Measurements from ENCODE around the gene FBN2.

FBN2 gene

GRCh38 chr5:128409166-128409800, 128.8 kb downstream of the FBN2 start:
- Histone ChIP-seq H3K9me3 (ENCODE audit: insufficient read depth, low read depth, low read length) (no peaks in the 10 kb centered on the region), H3K4me2 (ENCODE audit: low read depth, low read length, poor library complexity, severe bottlenecking) (no peak overlapping the region), H3K36me3 (ENCODE audit: insufficient read depth, low read length) (no peaks in the 10 kb centered on the region), H3K79me2 (ENCODE audit: insufficient read depth, low read length) (no peaks in the 10 kb centered on the region), H4K20me1 (ENCODE audit: insufficient read depth, low read length, poor library complexity, severe bottlenecking) (no peaks in the 10 kb centered on the region), H3K9me2 (replicated peaks; ENCODE audit: low read depth, low read length) (no peaks in the 10 kb centered on the region), H3K4me3 (ENCODE audit: low read length, poor library complexity, severe bottlenecking) (no peak overlapping the region), H3K4me1 (ENCODE audit: insufficient read depth, low read length, poor library complexity, severe bottlenecking) (no peaks in the 10 kb centered on the region), H3F3A (ENCODE audit: low read depth) (no peaks in the 10 kb centered on the region), H3K9ac (ENCODE audit: low read depth, low read length, poor library complexity, severe bottlenecking) (no peak overlapping the region), H2AFZ (ENCODE audit: low read length) (no peak overlapping the region), H3K27me3 (ENCODE audit: insufficient read depth, low read length, poor library complexity, severe bottlenecking) (no peaks in the 10 kb centered on the region)
- no peak for TF ChIP-seq EZH2phosphoT487 (IDR thresholded peaks at IDR 0.05; ENCODE audit: borderline replicate concordance)
- no peak for TF ChIP-seq CTCF (conservative IDR thresholded peaks at IDR 0.05; ENCODE audit: low read length)

GRCh38 chr5:128408622-128409021, 129.4 kb downstream of the FBN2 start:
- H2AFZ ChIP-seq (ENCODE audit: low read length), result no peak overlapping the region
- TF ChIP-seq CTCF (conservative IDR thresholded peaks at IDR 0.05; ENCODE audit: low read length) (no peak), EZH2phosphoT487 (IDR thresholded peaks at IDR 0.05; ENCODE audit: borderline replicate concordance) (no peak)
- H3K9me3 ChIP-seq (ENCODE audit: insufficient read depth, low read depth, low read length), result no peaks in the 10 kb centered on the region
- no peaks in the 10 kb centered on the region for H4K20me1 ChIP-seq (ENCODE audit: insufficient read depth, low read length, poor library complexity, severe bottlenecking)
- H3K36me3 ChIP-seq (ENCODE audit: insufficient read depth, low read length), result no peaks in the 10 kb centered on the region
- H3K79me2 ChIP-seq (ENCODE audit: insufficient read depth, low read length), result no peaks in the 10 kb centered on the region
- H3K4me2 ChIP-seq (ENCODE audit: low read depth, low read length, poor library complexity, severe bottlenecking), result no peak overlapping the region
- no peak overlapping the region for H3K9ac ChIP-seq (ENCODE audit: low read depth, low read length, poor library complexity, severe bottlenecking)
- no peaks in the 10 kb centered on the region for H3K27me3 ChIP-seq (ENCODE audit: insufficient read depth, low read length, poor library complexity, severe bottlenecking)
- no peaks in the 10 kb centered on the region for H3K4me1 ChIP-seq (ENCODE audit: insufficient read depth, low read length, poor library complexity, severe bottlenecking)
- H3K9me2 ChIP-seq (replicated peaks; ENCODE audit: low read depth, low read length), result no peaks in the 10 kb centered on the region
- no peaks in the 10 kb centered on the region for H3F3A ChIP-seq (ENCODE audit: low read depth)
- no peak overlapping the region for H3K4me3 ChIP-seq (ENCODE audit: low read length, poor library complexity, severe bottlenecking)

- no peaks in the 10 kb centered on the region for H3K79me2 ChIP-seq (ENCODE audit: insufficient read depth, low read length)
- H3K27me3 ChIP-seq (ENCODE audit: insufficient read depth, low read length, poor library complexity, severe bottlenecking), result no peaks in the 10 kb centered on the region
- no peak overlapping the region for H3K4me2 ChIP-seq (ENCODE audit: low read depth, low read length, poor library complexity, severe bottlenecking)
- no peak for TF ChIP-seq EZH2phosphoT487 (IDR thresholded peaks at IDR 0.05; ENCODE audit: borderline replicate concordance)
- no peak for TF ChIP-seq CTCF (conservative IDR thresholded peaks at IDR 0.05; ENCODE audit: low read length)
- no peaks in the 10 kb centered on the region for H3K9me3 ChIP-seq (ENCODE audit: insufficient read depth, low read depth, low read length)
- no peak overlapping the region for H3K9ac ChIP-seq (ENCODE audit: low read depth, low read length, poor library complexity, severe bottlenecking)
- H3F3A ChIP-seq (ENCODE audit: low read depth), result no peaks in the 10 kb centered on the region
- no peak overlapping the region for H3K4me3 ChIP-seq (ENCODE audit: low read length, poor library complexity, severe bottlenecking)
- H2AFZ ChIP-seq (ENCODE audit: low read length), result no peak overlapping the region
- no peaks in the 10 kb centered on the region for H3K36me3 ChIP-seq (ENCODE audit: insufficient read depth, low read length)
- H4K20me1 ChIP-seq (ENCODE audit: insufficient read depth, low read length, poor library complexity, severe bottlenecking), result no peaks in the 10 kb centered on the region
- H3K4me1 ChIP-seq (ENCODE audit: insufficient read depth, low read length, poor library complexity, severe bottlenecking), result no peaks in the 10 kb centered on the region
- no peaks in the 10 kb centered on the region for H3K9me2 ChIP-seq (replicated peaks; ENCODE audit: low read depth, low read length)
Measured at GRCh38 chr5:128407944-128408343, 130.1 kb downstream of the FBN2 start.

Measured in Loucy (cell line).